ENCODE data around the gene TSPAN18. TPM values are rescaled to one million over a fixed set of nuclear protein-coding genes. Genes with fewer than 3 reads are reported as not detected.

TSPAN18 gene
- 48.1 and 68.6 TPM in 2 replicates for total RNA-seq
- polyA plus RNA-seq = 82.8 and 122 TPM in 2 replicates

- peak within 1 kb of the TSS; percentile 89 for H3K27ac ChIP-seq
- TF ChIP-seq CTCF (IDR thresholded peaks at IDR 0.05; ENCODE audit: low read depth, low read length) = no peak
- no peaks in the 10 kb centered on the region for H3K27me3 ChIP-seq
- H3K9me3 ChIP-seq (ENCODE audit: low read depth) = no peaks in the 10 kb centered on the region
- no peaks in the 10 kb centered on the region for H3K36me3 ChIP-seq
- peak in 1 of 2 donors; percentile 75 for DNase-seq (ENCODE audit: low read depth in 1 of 2, low spot score in 1 of 2)
- H3K4me3 ChIP-seq = peak within 1 kb of the TSS; percentile 99
- H3K4me1 ChIP-seq (ENCODE audit: low read depth) = peaks cover 49% of the 10 kb centered on the region
Measured at GRCh38 chr11:44726283-44727113, at the start of gene TSPAN18. TSPAN18 (plus strand) TSS chr11:44726962; CDS start chr11:44906417, 179,455 bp downstream.

- Histone ChIP-seq H3K36me3 (no peaks in the 10 kb centered on the region), H3K4me1 (ENCODE audit: low read depth) (no peaks in the 10 kb centered on the region), H3K27ac (no peak overlapping the region), H3K9me3 (ENCODE audit: low read depth) (no peaks in the 10 kb centered on the region), H3K4me3 (no peak overlapping the region), H3K27me3 (no peaks in the 10 kb centered on the region)
- no peak for TF ChIP-seq CTCF (IDR thresholded peaks at IDR 0.05; ENCODE audit: low read depth, low read length)
- peak in 1 of 2 donors; percentile 47 for DNase-seq (ENCODE audit: low read depth in 1 of 2, low spot score in 1 of 2)
Measured at GRCh38 chr11:44680982-44681597, 45.7 kb upstream of the TSPAN18 start.

GRCh38 chr11:44681698-44682097 lies 45.1 kb upstream of the TSPAN18 start:
- TF ChIP-seq CTCF (IDR thresholded peaks at IDR 0.05; ENCODE audit: low read depth, low read length) = no peak
- Histone ChIP-seq H3K36me3 (no peaks in the 10 kb centered on the region), H3K27ac (no peak overlapping the region), H3K9me3 (ENCODE audit: low read depth) (no peaks in the 10 kb centered on the region), H3K4me3 (no peak overlapping the region), H3K4me1 (ENCODE audit: low read depth) (no peaks in the 10 kb centered on the region), H3K27me3 (no peaks in the 10 kb centered on the region)
- peak in 1 of 2 donors; percentile 65 for DNase-seq (ENCODE audit: low read depth in 1 of 2, low spot score in 1 of 2)

- Histone ChIP-seq H3K27ac (no peak overlapping the region), H3K4me3 (no peak overlapping the region), H3K36me3 (no peaks in the 10 kb centered on the region), H3K27me3 (no peaks in the 10 kb centered on the region), H3K9me3 (ENCODE audit: low read depth) (no peaks in the 10 kb centered on the region), H3K4me1 (ENCODE audit: low read depth) (no peaks in the 10 kb centered on the region)
- TF ChIP-seq CTCF (IDR thresholded peaks at IDR 0.05; ENCODE audit: low read depth, low read length) = no peak
- no peak for DNase-seq (ENCODE audit: low read depth in 1 of 2, low spot score in 1 of 2)
Measured at GRCh38 chr11:44684859-44685281, 41.9 kb upstream of the TSPAN18 start.

GRCh38 chr11:44687388-44687787 lies 39.4 kb upstream of the TSPAN18 start:
- H3K4me3 ChIP-seq = no peak overlapping the region
- no peak for TF ChIP-seq CTCF (IDR thresholded peaks at IDR 0.05; ENCODE audit: low read depth, low read length)
- no peaks in the 10 kb centered on the region for H3K9me3 ChIP-seq (ENCODE audit: low read depth)
- H3K36me3 ChIP-seq = no peaks in the 10 kb centered on the region
- H3K4me1 ChIP-seq (ENCODE audit: low read depth) = peaks cover 2% of the 10 kb centered on the region
- no peak for DNase-seq (ENCODE audit: low read depth in 1 of 2, low spot score in 1 of 2)
- no peak overlapping the region for H3K27ac ChIP-seq
- no peaks in the 10 kb centered on the region for H3K27me3 ChIP-seq

All from cardiac muscle cell (in vitro differentiated cells and primary cell).